AG08396 (cell line): ENCODE results near the gene MAPKAPK2.
A peak's percentile ranks its signal among the peaks of the same experiment; 100 is the strongest.

ENCODE experiments used
- DNase-seq: peaks from one replicate; pipeline ENCODE4 v3.0.0; 2012; ENCODE audit warnings: low spot score, mixed read lengths

Gene MAPKAPK2

GRCh38 chr1:206660136-206660535 lies 24.6 kb upstream of the MAPKAPK2 start:
- no peak for DNase-seq

- DNase-seq, result no peak
These were observed 23.4 kb upstream of the MAPKAPK2 start for GRCh38 chr1:206661161-206661820.

GRCh38 chr1:206662396-206663092 lies 22.2 kb upstream of the MAPKAPK2 start:
- DNase-seq, result no peak

GRCh38 chr1:206663362-206663761 lies 21.3 kb upstream of the MAPKAPK2 start:
- DNase-seq, result no peak

DNA sequence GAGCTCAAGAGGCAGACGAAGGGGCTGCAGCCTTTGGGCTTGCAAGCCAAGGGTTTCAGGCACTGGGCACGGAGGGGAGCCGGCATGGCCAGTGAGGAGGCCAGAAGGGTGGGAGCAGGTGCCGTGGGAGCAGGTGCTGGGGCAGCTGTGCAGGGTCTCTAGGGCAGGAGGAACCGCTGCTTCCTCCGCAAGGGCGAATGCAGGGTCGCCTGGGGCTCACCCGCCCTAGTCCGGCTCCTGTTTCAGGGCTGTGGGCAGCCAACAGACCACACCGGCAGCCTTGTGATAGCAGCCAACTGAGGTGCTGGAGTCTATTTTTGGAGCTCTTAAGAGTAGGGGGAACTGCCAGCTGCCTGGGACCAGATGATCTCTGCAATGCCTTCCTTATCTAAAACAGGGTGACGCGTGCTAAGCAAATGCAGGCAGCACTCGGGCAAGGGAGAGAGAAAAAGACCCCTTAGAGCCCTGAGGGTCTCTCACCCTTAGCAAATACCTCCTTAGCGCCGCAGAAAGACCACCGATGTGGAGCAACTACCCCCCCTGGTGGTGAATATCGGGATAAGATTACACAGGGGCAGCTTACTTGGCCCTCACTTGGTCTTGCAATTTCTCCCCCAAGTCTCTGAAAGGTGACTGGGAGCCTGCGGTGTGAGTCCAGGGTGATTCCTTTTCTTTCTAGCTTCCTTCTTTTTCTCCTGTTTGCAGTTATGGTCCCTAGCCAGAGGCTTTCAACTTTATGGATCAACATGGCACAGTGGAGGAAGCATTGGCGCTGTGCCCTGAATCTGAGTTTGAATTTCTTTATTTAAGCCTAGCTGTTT lies 20.7 kb upstream of the MAPKAPK2 start:
- DNase-seq, result peak; percentile 77

- DNase-seq, result no peak
These were observed 20.0 kb upstream of the MAPKAPK2 start for GRCh38 chr1:206664740-206665139.

GRCh38 chr1:206666031-206666561 lies 18.6 kb upstream of the MAPKAPK2 start:
- no peak for DNase-seq

GRCh38 chr1:206666954-206667665 lies 17.6 kb upstream of the MAPKAPK2 start:
- DNase-seq, result no peak

DNA sequence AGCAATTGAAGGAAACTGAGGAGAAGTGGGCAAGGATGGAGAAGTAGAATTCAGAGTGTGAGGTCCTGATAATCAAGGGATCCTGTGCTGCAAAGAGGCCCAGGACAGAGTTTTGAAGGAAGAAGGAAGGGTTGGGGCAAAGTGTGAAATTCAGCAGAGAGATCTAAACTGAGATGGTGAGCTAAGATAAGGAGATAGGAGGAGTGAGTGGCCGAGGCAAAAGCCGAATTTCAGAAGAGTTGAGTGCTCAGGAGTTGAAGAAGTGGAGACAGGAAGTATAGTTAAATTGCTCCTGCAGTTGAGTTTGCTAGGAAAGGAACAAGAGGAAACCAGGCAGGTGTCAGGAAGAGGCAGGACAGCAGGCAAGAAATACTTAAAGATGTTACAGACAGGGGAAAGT lies 16.4 kb upstream of the MAPKAPK2 start:
- DNase-seq, result no peak

- DNase-seq, result no peak
These were observed 15.8 kb upstream of the MAPKAPK2 start for GRCh38 chr1:206668874-206669410.

GRCh38 chr1:206672011-206672688 lies 12.6 kb upstream of the MAPKAPK2 start:
- DNase-seq, result no peak

DNA sequence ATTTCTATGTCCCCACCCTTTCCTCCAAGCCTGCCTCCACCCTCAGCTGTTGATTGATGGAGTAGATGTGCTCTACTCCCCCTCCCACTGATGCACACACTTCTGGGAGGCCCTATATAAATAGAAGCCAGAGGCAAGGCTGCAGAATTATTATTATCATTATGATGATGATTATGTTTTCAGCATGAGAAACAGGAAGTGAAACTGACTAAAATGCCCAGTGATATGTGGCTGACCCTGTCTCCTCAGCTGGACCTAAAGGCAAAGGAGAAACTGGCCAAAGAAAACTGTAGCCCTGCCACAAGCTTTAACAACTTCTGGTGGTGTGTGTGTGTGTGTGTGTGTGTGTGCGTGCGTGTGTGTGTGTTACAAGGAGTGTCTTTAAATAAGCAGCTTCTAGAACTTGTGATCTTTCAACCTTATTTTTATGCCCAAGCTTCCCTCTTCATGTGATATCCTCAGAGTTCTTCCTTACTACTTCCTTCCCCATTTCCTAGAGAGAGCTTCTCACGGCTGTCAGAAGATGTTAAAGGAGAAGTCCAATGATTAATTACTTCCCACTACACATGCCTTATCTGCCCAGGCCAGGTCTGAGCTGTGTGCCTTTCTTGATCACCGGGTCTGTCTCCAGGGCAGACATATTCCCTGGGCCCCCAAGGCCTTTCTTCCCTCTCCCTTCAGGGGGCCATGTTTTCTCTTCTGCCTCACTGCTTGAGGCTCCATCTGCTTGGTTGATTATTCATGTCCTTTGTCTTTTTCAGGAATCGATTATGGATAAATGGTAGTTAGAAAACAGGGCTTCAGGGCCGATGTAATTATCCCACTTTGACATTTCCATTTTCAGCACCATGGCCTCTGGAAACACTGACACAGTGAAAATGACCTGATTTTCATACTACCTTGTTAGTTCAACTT lies 11.6 kb upstream of the MAPKAPK2 start:
- no peak for DNase-seq

- DNase-seq, result no peak
These were observed 10.5 kb upstream of the MAPKAPK2 start for GRCh38 chr1:206674236-206674635.

DNA sequence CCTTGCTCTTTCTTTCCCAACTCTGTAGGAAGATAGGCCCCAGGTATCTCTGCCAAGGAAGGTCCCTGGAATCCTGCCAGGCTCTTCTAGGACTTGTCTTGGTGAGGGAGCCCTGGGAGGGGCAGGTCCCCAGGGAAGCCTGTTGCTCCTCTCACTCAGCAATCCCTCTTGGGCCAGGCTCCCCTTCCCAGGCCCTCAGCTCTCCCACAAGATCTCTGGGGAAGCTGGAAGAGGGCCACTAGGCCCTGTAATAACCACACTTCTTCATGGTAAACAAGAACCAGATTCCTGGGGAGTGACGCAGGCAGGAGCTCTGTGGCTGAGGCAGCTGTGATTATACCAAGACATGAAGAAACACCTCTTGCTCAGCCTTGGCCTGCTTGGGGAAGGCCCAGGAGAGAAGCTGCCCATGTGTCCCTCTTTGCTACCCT lies 9.9 kb upstream of the MAPKAPK2 start:
- DNase-seq, result peak; percentile 91

- DNase-seq, result no peak
These were observed 8.2 kb upstream of the MAPKAPK2 start for GRCh38 chr1:206676499-206676898.

DNA sequence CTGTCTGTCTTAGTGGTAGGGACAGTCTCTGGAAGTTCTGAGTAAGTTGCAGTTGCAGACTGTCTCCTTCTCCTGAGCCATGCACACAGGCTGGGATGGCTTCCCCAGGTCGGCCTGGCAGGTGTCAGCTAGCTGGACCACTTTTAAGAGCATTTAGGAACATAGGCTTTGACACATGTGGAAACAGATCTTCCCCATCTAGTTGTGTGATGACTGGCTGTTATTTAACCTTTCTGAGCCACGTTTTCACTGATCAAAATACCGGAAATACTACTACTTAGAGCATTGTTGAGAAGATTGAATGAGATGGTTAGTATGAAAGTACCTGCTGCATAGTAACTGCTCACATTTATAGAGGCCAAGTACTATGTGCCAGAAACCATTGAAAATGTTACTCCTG lies 6.2 kb upstream of the MAPKAPK2 start:
- no peak for DNase-seq

DNA sequence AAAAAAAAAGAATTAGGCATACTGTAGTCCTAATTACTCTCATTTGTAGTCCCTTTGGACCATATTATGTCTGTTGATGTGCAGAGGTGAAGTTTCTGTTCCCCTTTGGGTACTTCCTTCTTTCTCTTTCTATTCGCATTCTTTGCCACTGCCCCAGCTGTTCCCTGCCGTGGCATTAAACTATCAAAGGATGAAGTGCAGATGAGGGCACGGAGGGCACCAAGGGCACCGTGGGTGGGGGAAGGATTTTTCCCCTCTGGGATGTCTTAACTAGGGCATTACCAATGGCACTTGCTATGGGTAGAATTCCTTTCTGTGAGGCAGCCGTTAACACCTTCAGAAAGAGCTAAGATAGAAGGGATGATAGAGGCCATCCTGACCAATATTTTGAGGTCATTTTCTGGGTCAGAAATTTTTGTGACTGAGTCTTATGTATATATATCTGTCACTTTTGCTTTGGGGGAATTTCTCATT lies 4.9 kb upstream of the MAPKAPK2 start:
- DNase-seq, result no peak

- no peak for DNase-seq
These were observed 4.4 kb upstream of the MAPKAPK2 start for GRCh38 chr1:206680279-206680678.

GRCh38 chr1:206681359-206681758 lies 3.3 kb upstream of the MAPKAPK2 start:
- no peak for DNase-seq

DNA sequence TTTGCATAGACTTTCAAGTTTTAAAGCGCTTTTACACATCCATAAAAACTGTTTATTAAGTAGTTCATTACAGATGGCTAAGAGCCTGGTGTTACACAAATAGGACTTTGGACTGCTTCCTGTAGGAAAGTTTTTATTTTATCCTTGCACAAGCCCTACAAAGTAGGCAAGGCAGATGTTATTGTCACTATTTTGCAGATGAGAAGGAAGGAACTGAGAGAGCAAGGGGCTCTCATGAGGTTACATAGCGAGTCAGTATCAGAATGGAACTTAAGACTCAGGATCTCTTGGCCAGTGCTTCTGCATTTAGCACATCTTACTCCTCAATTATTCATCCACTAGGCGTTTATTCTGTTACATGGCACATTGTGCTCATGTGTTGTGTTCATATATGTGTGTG lies 2.6 kb upstream of the MAPKAPK2 start:
- no peak for DNase-seq
